HepG2 (cell line): ENCODE measurements around the gene ANKRD55. TPM values are rescaled to one million over a fixed set of nuclear protein-coding genes. Genes with fewer than 3 reads are reported as not detected.

Source experiments
- ATF7 ChIP-seq, 2 experiments: fragments of 450-650 bp in 1 of 2; sonication (generic) in 1 of 2; formaldehyde crosslinking in 1 of 2; IDR thresholded peaks; 2 replicates each; pipeline versions ENCODE4 v1.4.0 to v1.6.1; 2016 to 2020; ENCODE audit warnings: antibody characterized with exemption in 1 of 2, mild to moderate bottlenecking in 1 of 2, missing genetic modification reagents in 1 of 2
- CBFB ChIP-seq: sonication (generic); formaldehyde crosslinking; IDR thresholded peaks from 2 replicates; pipeline ENCODE4 v1.4.0; 2020; ENCODE audit warnings: missing genetic modification reagents
- CREM ChIP-seq, 2 experiments: sonication (generic) in 1 of 2; formaldehyde crosslinking in 1 of 2; IDR thresholded peaks; 2 replicates each; pipeline versions ENCODE4 v1.4.0 to v1.6.1; 2016 to 2020; ENCODE audit warnings: antibody characterized with exemption in 1 of 2, mild to moderate bottlenecking in 1 of 2, missing genetic modification reagents in 1 of 2
- HNRNPH1 ChIP-seq: fragments of 200-400 bp; formaldehyde crosslinking; optimal IDR thresholded peaks from 2 replicates; pipeline ENCODE3; 2017; ENCODE audit warnings: mild to moderate bottlenecking, low read depth, low read length
- HOXA9 ChIP-seq: sonication (generic); formaldehyde crosslinking; IDR thresholded peaks from 2 replicates; pipeline ENCODE4 v1.8.1; 2022; ENCODE audit warnings: missing genetic modification reagents, mild to moderate bottlenecking, moderate library complexity, borderline replicate concordance
- KDM5B ChIP-seq: sonication (generic); formaldehyde crosslinking; IDR thresholded peaks from 2 replicates; pipeline ENCODE4 v1.4.0; 2020; ENCODE audit warnings: missing genetic modification reagents, mild to moderate bottlenecking, borderline replicate concordance
- SALL2 ChIP-seq: sonication (generic); formaldehyde crosslinking; IDR thresholded peaks from 2 replicates; pipeline ENCODE4 v1.8.1; 2023; ENCODE audit warnings: mild to moderate bottlenecking, missing genetic modification reagents, inconsistent platforms
- SATB2 ChIP-seq: sonication (generic); formaldehyde crosslinking; IDR thresholded peaks from 2 replicates; pipeline ENCODE4 v1.5.0; 2020; ENCODE audit warnings: missing genetic modification reagents
- ZBTB46 ChIP-seq: sonication (generic); formaldehyde crosslinking; IDR thresholded peaks from 2 replicates; pipeline ENCODE4 v1.4.0; 2020; ENCODE audit warnings: mild to moderate bottlenecking, missing genetic modification reagents, borderline replicate concordance
- ZFP36L2 ChIP-seq: sonication (generic); formaldehyde crosslinking; IDR thresholded peaks from 2 replicates; pipeline ENCODE4 v1.4.0; 2020; ENCODE audit warnings: missing genetic modification reagents
- ZKSCAN8 ChIP-seq: IDR thresholded peaks from 2 replicates; pipeline ENCODE4 v1.6.1; 2016; ENCODE audit warnings: borderline replicate concordance, missing genetic modification reagents, missing compliant biosample characterization
- ZNF251 ChIP-seq: sonication (generic); formaldehyde crosslinking; IDR thresholded peaks from 2 replicates; pipeline ENCODE4 v1.9.0; 2021; ENCODE audit warnings: mild to moderate bottlenecking, missing genetic modification reagents
- ZNF773 ChIP-seq: sonication (generic); formaldehyde crosslinking; IDR thresholded peaks from 2 replicates; pipeline ENCODE4 v1.4.0; 2020; ENCODE audit warnings: missing genetic modification reagents, borderline replicate concordance
- ZNF816 ChIP-seq: sonication (generic); formaldehyde crosslinking; IDR thresholded peaks from 2 replicates; pipeline ENCODE4 v1.8.0; 2022; ENCODE audit warnings: missing genetic modification reagents, mild to moderate bottlenecking, borderline replicate concordance
- ZSCAN21 ChIP-seq: sonication (generic); formaldehyde crosslinking; IDR thresholded peaks from 2 replicates; pipeline ENCODE4 v1.8.0; 2022; ENCODE audit warnings: mild to moderate bottlenecking, missing genetic modification reagents, moderate library complexity, borderline replicate concordance
- polyA plus RNA-seq, 8 experiments: library from polyadenylated mRNA; depleted of rRNA in 3 of 8; stranded (reverse) in 7 of 8; unstranded in 1 of 8; fragments of >200 nt; fragmentation: Illumina TruSeq in 4 of 8; extraction: Trizol in 4 of 8; gene quantifications; 2 replicates each; pipeline versions ENCODE4 v1.2.1 to v1.2.3, GENCODE V29; 2011 to 2016; ENCODE audit warnings: low read depth in 4 of 8, missing spikeins in 1 of 8, mixed read lengths in 1 of 8; ENCODE audit not compliant: insufficient read depth in 1 of 8
- total RNA-seq, 5 experiments: library from RNA; depleted of rRNA; stranded (reverse); fragments of >200 nt; fragmentation: Illumina TruSeq; extraction: Trizol; gene quantifications; 2 replicates each; pipeline ENCODE4 v1.2.3, GENCODE V29; 2016; ENCODE audit warnings: low read depth in 1 of 5
- TF ChIP-seq, protein P1 (sequence below): sonication (generic); formaldehyde crosslinking; IDR thresholded peaks from 2 replicates; pipeline ENCODE4 v1.4.0; 2020; ENCODE audit warnings: missing genetic modification reagents
- TF ChIP-seq, protein P2 (sequence below): sonication (generic); formaldehyde crosslinking; IDR thresholded peaks from 2 replicates; pipeline ENCODE4 v1.5.0; 2020; ENCODE audit warnings: missing genetic modification reagents
- TF ChIP-seq, protein P3 (sequence below): sonication (generic); formaldehyde crosslinking; IDR thresholded peaks from 2 replicates; pipeline ENCODE4 v1.5.1; 2020; ENCODE audit warnings: mild to moderate bottlenecking, missing genetic modification reagents, moderate library complexity

The ANKRD55 gene
- total and polyA plus RNA-seq, 2 of the 13 experiments (the other 11 are each of a cell fraction or from before 2014, with no cell fraction given), result 0.11 to 0.28 TPM

GRCh38 chr5:56215019-56215830 lies 17.9 kb downstream of the ANKRD55 start (continued):
- TF ChIP-seq ZBTB46 (CRISPR knock-in tag), result no peak
- TF ChIP-seq, protein P1, sequence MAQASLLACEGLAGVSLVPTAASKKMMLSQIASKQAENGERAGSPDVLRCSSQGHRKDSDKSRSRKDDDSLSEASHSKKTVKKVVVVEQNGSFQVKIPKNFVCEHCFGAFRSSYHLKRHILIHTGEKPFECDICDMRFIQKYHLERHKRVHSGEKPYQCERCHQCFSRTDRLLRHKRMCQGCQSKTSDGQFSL (CRISPR knock-in tag), result no peak
- TF ChIP-seq ZNF816 (CRISPR knock-in tag), result no peak
- TF ChIP-seq ZNF773, result no peak
- TF ChIP-seq HOXA9 (CRISPR knock-in tag), result no peak
- TF ChIP-seq, protein P2, sequence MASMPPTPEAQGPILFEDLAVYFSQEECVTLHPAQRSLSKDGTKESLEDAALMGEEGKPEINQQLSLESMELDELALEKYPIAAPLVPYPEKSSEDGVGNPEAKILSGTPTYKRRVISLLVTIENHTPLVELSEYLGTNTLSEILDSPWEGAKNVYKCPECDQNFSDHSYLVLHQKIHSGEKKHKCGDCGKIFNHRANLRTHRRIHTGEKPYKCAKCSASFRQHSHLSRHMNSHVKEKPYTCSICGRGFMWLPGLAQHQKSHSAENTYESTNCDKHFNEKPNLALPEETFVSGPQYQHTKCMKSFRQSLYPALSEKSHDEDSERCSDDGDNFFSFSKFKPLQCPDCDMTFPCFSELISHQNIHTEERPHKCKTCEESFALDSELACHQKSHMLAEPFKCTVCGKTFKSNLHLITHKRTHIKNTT (CRISPR knock-in tag), result no peak
- no peak for TF ChIP-seq ZFP36L2 (CRISPR knock-in tag)
- peak; percentile 17; the same call in 1 of the 2 replicates for TF ChIP-seq CREM (IDR thresholded peaks at IDR 0.05)
- no peak for TF ChIP-seq CREM (CRISPR knock-in tag; IDR thresholded peaks at IDR 0.05)
- no peak for TF ChIP-seq KDM5B (CRISPR knock-in tag)
- TF ChIP-seq ZSCAN21 (CRISPR knock-in tag), result no peak
- peak; percentile 54; the same call in 1 of the 2 replicates for TF ChIP-seq ZKSCAN8 (CRISPR knock-in tag)
- TF ChIP-seq HNRNPH1, result no peak
- TF ChIP-seq SATB2 (CRISPR knock-in tag), result no peak
- no peak for TF ChIP-seq ZNF251 (CRISPR knock-in tag)
- peak; percentile 37; the same call in 1 of the 2 replicates for TF ChIP-seq CBFB (CRISPR knock-in tag)
- TF ChIP-seq SALL2 (CRISPR knock-in tag), result no peak
- TF ChIP-seq, protein P3, sequence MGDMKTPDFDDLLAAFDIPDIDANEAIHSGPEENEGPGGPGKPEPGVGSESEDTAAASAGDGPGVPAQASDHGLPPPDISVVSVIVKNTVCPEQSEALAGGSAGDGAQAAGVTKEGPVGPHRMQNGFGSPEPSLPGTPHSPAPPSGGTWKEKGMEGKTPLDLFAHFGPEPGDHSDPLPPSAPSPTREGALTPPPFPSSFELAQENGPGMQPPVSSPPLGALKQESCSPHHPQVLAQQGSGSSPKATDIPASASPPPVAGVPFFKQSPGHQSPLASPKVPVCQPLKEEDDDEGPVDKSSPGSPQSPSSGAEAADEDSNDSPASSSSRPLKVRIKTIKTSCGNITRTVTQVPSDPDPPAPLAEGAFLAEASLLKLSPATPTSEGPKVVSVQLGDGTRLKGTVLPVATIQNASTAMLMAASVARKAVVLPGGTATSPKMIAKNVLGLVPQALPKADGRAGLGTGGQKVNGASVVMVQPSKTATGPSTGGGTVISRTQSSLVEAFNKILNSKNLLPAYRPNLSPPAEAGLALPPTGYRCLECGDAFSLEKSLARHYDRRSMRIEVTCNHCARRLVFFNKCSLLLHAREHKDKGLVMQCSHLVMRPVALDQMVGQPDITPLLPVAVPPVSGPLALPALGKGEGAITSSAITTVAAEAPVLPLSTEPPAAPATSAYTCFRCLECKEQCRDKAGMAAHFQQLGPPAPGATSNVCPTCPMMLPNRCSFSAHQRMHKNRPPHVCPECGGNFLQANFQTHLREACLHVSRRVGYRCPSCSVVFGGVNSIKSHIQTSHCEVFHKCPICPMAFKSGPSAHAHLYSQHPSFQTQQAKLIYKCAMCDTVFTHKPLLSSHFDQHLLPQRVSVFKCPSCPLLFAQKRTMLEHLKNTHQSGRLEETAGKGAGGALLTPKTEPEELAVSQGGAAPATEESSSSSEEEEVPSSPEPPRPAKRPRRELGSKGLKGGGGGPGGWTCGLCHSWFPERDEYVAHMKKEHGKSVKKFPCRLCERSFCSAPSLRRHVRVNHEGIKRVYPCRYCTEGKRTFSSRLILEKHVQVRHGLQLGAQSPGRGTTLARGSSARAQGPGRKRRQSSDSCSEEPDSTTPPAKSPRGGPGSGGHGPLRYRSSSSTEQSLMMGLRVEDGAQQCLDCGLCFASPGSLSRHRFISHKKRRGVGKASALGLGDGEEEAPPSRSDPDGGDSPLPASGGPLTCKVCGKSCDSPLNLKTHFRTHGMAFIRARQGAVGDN, result peak; percentile 47
- no peak for TF ChIP-seq ATF7 (IDR thresholded peaks at IDR 0.05)
- no peak for TF ChIP-seq ATF7 (CRISPR knock-in tag; IDR thresholded peaks at IDR 0.05)
